GM19452 (cell line): Measurements from ENCODE around the gene GNG12.

Experiments
- ATAC-seq: cut with Tn5 transposase; IDR thresholded peaks from one replicate; pipeline ENCODE4 v1.9.1; 2021; ENCODE audit not compliant: unreplicated experiment

Gene GNG12

GRCh38 chr1:67815303-67816094, 17.8 kb downstream of the GNG12 start:
- ATAC-seq = no peak

- ATAC-seq = no peak
Measured at GRCh38 chr1:67814121-67814772, 19.0 kb downstream of the GNG12 start.

GRCh38 chr1:67812226-67812625, 21.0 kb downstream of the GNG12 start:
- ATAC-seq = no peak

- no peak for ATAC-seq
Measured at GRCh38 chr1:67811781-67812180, 21.5 kb downstream of the GNG12 start.

GRCh38 chr1:67809887-67810286, 23.4 kb downstream of the GNG12 start:
- no peak for ATAC-seq

GRCh38 chr1:67807282-67807681, 26.0 kb downstream of the GNG12 start:
- ATAC-seq = no peak

GRCh38 chr1:67804710-67805109, 28.6 kb downstream of the GNG12 start:
- ATAC-seq = no peak

- ATAC-seq = no peak
Measured at GRCh38 chr1:67803380-67804279, 29.6 kb downstream of the GNG12 start.

- no peak for ATAC-seq
Measured at GRCh38 chr1:67802565-67802964, 30.7 kb downstream of the GNG12 start.

GRCh38 chr1:67801903-67802302, 31.4 kb downstream of the GNG12 start:
- no peak for ATAC-seq

- no peak for ATAC-seq
Measured at GRCh38 chr1:67795179-67795912, 37.9 kb downstream of the GNG12 start.

GRCh38 chr1:67793562-67793961, 39.7 kb downstream of the GNG12 start:
- ATAC-seq = no peak

GRCh38 chr1:67792741-67793458, 40.4 kb downstream of the GNG12 start:
- no peak for ATAC-seq

GRCh38 chr1:67792103-67792502, 41.2 kb downstream of the GNG12 start:
- ATAC-seq = no peak

- no peak for ATAC-seq
Measured at GRCh38 chr1:67791686-67792085, 41.6 kb downstream of the GNG12 start.

GRCh38 chr1:67791261-67791660, 42.0 kb downstream of the GNG12 start:
- ATAC-seq = no peak

- no peak for ATAC-seq
Measured at GRCh38 chr1:67790201-67790692, 43.0 kb downstream of the GNG12 start.

GRCh38 chr1:67789551-67789950, 43.7 kb downstream of the GNG12 start:
- ATAC-seq = no peak

- ATAC-seq = no peak
Measured at GRCh38 chr1:67788904-67789303, 44.4 kb downstream of the GNG12 start.

- ATAC-seq = no peak
Measured at GRCh38 chr1:67788238-67788790, 45.0 kb downstream of the GNG12 start.
